NCI-H2171 (cell line): ENCODE measurements around the gene LYPD5.
A peak's percentile ranks its signal among the peaks of the same experiment; 100 is the strongest.
"Not testable (repeated sequence)": the region's sequence is repeated elsewhere in the genome, so short reads cannot be mapped to it uniquely, and the experiment has no call there.

Source experiments
- DNase-seq: peaks from one replicate; lab custom pipeline; 2025; lab: John Stamatoyannopoulos, UW

Gene LYPD5

GRCh38 chr19:43806401-43806800 is 4.2 kb upstream of the LYPD5 start:
- DNase-seq, result not testable (repeated sequence)

- DNase-seq, result no peak
Measured at GRCh38 chr19:43804432-43804831, 2.2 kb upstream of the LYPD5 start.

- no peak for DNase-seq
Measured at GRCh38 chr19:43799502-43800142, 2.6 kb downstream of the LYPD5 start.

- peak; percentile 81 for DNase-seq
Measured at GRCh38 chr19:43798546-43799409, 3.5 kb downstream of the LYPD5 start.

GRCh38 chr19:43798026-43798545 is 4.2 kb downstream of the LYPD5 start:
- DNase-seq, result no peak

GRCh38 chr19:43797556-43797955 is 4.7 kb downstream of the LYPD5 start:
- DNase-seq, result no peak

- no peak for DNase-seq
Measured at GRCh38 chr19:43797118-43797517, 5.1 kb downstream of the LYPD5 start.

GRCh38 chr19:43790587-43790986 is 11.7 kb downstream of the LYPD5 start:
- no peak for DNase-seq

GRCh38 chr19:43789029-43789428 is 13.2 kb downstream of the LYPD5 start:
- no peak for DNase-seq

- no peak for DNase-seq
Measured at GRCh38 chr19:43786665-43787064, 15.6 kb downstream of the LYPD5 start.

- no peak for DNase-seq
Measured at GRCh38 chr19:43784981-43785808, 17.1 kb downstream of the LYPD5 start.

- no peak for DNase-seq
Measured at GRCh38 chr19:43784241-43784980, 17.8 kb downstream of the LYPD5 start.

- no peak for DNase-seq
Measured at GRCh38 chr19:43783636-43784035, 18.6 kb downstream of the LYPD5 start.

- no peak for DNase-seq
Measured at GRCh38 chr19:43782689-43783231, 19.5 kb downstream of the LYPD5 start.

GRCh38 chr19:43782311-43782660 is 20.0 kb downstream of the LYPD5 start:
- no peak for DNase-seq

GRCh38 chr19:43781630-43782310 is 20.5 kb downstream of the LYPD5 start:
- DNase-seq, result no peak

- DNase-seq, result no peak
Measured at GRCh38 chr19:43780706-43781525, 21.3 kb downstream of the LYPD5 start, which contains the start of gene KCNN4. Gene KCNN4, minus strand, starts transcription at chr19:43780973. Its CDS starts 112 bp downstream, at chr19:43780861.

GRCh38 chr19:43779820-43780219 is 22.4 kb downstream of the LYPD5 start:
- DNase-seq, result no peak

- no peak for DNase-seq
Measured at GRCh38 chr19:43779147-43779819, 23.0 kb downstream of the LYPD5 start.
